ENCODE measurements around the gene ADAMTS4.
A peak's percentile ranks its signal among the peaks of the same experiment; 100 is the strongest.

GRCh38 chr1:161177112-161177935, 21.5 kb downstream of the ADAMTS4 start, which contains the start of gene B4GALT3:
- TF ChIP-seq POLR2AphosphoS5 (IDR thresholded peaks at IDR 0.05), result peak; percentile 89
- peak; percentile 70 for TF ChIP-seq POLR2A (IDR thresholded peaks at IDR 0.05)
